ENCODE results near the gene UVRAG.

Gene UVRAG

GRCh38 chr11:75814677-75815344, at the start of gene UVRAG:
Gene UVRAG, plus strand, starts transcription at chr11:75815210. Its CDS starts 198 bp downstream, at chr11:75815408.
- peak; percentile 95 to 97 for DNase-seq (ENCODE audit: low read depth in 2 of 2)

- DNase-seq (ENCODE audit: low read depth in 2 of 2) = no peak
Measured at GRCh38 chr11:75766443-75767227, 48.4 kb upstream of the UVRAG start.

- DNase-seq (ENCODE audit: low read depth in 2 of 2) = no peak
Measured at GRCh38 chr11:75767228-75767572, 47.8 kb upstream of the UVRAG start.

DNA sequence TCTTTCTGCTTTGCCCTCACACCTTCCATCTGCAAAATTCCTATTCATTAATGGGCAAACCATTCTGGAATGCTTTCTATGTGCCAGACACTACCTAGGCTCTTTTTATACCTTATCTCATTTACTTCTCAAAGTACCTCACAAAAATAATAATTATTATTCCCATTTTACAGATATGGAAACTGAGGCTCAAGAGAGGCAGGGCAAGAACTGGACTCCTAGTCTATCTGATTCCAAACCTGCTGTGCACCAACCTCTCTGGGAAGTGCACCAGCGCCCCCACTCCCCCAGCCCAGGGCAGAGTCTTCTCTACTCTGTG, 47.3 kb upstream of the UVRAG start:
- no peak for DNase-seq (ENCODE audit: low read depth in 2 of 2)

- peak; percentile 42 to 47 for DNase-seq (ENCODE audit: low read depth in 2 of 2)
Measured at GRCh38 chr11:75768112-75768908, 46.7 kb upstream of the UVRAG start, which contains the start of gene DGAT2. Gene DGAT2, plus strand, starts transcription at chr11:75768778. Its CDS starts 214 bp downstream, at chr11:75768992.

DNA sequence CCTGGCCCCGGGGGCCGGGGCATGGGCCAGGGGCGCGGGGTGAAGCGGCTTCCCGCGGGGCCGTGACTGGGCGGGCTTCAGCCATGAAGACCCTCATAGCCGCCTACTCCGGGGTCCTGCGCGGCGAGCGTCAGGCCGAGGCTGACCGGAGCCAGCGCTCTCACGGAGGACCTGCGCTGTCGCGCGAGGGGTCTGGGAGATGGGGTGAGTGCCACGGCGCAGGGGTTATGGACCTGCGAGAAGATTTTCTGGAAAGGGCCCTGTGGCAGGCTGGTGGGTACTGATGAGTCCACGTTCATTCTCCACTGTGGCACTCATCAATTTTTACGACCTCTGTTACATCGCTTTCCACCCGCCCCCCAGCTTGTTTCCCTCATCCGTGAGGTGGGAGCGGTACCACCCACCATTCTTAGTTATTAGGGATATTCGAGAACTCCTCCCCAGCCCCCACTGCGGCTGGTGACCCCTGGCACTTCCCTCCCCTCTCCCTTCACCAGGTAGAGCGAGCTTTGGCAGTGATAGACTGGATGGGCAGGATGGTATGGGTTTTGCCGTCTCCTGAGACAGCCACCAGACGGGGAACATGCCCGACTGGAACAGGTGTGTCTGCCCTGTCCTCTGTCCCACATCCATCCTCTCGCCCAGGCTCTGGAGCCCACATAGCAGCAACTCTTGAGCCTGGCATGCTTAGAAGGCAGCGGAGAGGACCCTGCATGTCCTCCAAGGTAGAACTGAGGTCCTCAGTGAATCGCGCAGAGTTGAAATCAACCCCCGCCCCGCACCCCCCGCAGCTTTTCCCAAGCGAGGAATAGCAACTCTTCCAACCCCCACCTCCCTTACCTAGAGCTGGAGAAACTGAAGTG, 45.9 kb upstream of the UVRAG start:
- DNase-seq (ENCODE audit: low read depth in 2 of 2) = no peak

DNA sequence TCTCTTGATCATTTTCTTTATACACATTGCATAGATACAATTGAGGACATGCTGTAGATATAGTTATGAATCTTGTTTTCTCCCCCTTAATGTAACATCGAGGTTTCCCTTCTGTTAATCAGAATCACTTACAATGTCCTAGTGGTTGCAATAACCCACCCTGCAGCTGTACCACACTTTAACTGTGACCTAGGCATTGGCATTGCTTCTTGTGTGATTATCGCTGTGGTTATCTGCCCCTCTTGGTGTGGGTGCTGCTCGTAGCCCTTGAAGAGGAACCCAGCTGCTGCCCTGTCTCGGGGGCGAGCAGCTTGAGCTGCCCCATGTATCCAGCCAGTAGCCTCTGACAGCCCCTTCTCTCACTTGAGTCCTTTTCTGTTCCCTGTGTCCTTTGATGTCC, 44.9 kb upstream of the UVRAG start:
- DNase-seq (ENCODE audit: low read depth in 2 of 2) = no peak

DNA sequence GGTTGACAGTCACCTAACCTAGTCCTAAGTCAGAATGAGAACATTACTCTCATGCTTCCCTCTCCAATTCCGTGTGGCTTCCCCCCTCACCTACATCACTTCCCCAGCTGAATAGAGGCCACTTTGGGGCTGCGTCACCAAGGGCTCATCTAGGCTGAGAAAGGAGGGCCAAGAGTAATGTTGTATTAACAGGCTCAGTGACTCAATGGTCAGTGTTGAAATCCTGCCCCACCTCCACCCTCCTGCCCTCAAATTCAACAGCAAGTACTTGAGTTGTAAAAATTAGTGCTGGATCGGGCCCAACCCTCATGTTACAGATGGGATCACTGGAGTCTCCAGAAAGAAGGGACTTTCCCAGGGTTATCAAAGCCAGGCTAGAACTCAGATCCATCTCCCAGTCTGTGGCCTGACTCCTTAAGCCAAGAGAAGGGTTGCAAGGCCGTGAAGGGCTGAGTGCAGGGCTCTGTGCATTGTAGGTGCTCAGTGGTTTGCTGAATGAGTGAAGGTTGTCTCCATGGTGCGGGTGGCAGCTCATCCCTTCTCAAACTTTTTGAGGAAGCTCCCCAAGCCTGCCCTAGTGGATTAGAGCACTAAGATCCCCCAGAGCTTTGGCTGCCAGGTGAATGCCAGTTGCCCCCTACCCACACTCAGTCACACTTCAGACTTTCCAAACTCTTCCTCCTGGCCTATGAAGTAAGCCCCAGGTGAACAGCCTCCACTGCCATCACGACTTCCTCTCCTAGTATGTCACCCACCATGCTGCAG, 43.2 kb upstream of the UVRAG start:
- no peak for DNase-seq (ENCODE audit: low read depth in 2 of 2)

GRCh38 chr11:75773595-75774353, 41.2 kb upstream of the UVRAG start:
- no peak for DNase-seq (ENCODE audit: low read depth in 2 of 2)

- no peak for DNase-seq (ENCODE audit: low read depth in 2 of 2)
Measured at GRCh38 chr11:75775056-75775455, 40.0 kb upstream of the UVRAG start.

DNA sequence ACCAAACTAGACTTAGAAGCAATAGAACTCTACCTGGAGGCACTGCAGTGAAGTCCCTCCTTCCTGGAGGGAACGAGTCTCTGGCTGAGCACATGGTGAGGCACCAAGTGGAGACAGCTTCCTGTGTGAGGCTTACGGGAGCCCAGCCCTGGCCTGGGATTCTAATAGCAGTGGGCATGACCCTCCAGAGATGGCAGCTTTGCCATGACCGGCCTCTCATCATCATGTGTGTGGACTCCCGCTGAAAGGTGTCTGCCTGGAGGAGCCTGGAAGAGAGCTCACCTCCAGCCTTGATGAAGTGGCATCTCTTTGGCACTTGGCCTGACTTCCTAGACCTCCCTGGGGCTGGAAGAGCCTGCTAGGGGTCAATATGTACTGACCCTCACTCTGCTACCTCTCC, 38.5 kb upstream of the UVRAG start:
- DNase-seq (ENCODE audit: low read depth in 2 of 2) = no peak

DNA sequence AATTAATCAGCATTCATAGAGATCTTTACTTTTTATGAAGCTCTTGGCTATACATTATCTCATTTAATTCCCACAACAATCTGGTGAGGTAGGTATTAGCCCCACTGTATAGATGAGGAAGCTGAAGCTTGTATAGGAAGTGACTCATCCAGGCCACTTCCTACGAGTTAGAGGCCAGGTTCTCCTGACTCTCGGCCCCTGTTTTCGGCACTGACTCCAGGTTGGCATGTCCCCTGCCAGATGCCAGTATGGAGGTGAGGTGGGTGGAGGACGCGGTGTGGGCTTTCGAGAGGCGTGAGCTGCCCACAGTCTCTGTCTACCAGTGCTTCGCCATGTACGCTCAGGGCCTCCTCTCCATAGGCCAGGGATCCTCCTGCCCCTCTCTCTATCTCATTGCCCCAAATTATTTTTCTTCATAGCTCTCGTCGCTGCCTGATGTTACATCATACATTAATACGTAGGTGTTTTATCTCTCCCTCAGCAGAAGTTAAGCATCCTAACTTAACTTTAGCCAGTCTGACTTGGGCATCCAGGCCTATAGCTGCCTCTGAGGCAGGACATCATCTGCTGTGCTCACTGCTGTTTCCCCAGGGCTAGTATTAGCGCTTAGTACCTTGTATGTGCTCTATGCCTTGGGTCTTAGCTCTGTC, 37.4 kb upstream of the UVRAG start:
- DNase-seq (ENCODE audit: low read depth in 2 of 2) = no peak

DNA sequence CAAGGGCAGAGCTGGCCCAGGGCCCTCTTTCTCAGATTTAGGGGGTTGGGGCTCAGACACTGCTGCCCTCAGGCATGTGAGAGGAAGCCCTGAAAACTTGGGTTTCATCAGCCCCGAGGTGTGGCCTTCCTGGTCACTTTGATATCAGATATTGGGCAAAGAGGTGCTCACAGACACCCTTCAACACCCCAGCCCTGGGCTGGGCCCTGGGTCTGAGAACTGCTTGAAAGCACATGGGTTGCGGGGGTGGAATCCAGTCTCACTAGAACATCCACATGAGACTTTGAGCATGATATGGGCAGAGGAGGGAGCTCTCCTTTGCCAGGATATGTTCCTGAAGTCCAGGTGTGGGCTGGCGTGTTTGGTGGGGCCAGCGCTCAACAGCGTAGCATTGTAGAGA, 36.0 kb upstream of the UVRAG start:
- no peak for DNase-seq (ENCODE audit: low read depth in 2 of 2)

DNA sequence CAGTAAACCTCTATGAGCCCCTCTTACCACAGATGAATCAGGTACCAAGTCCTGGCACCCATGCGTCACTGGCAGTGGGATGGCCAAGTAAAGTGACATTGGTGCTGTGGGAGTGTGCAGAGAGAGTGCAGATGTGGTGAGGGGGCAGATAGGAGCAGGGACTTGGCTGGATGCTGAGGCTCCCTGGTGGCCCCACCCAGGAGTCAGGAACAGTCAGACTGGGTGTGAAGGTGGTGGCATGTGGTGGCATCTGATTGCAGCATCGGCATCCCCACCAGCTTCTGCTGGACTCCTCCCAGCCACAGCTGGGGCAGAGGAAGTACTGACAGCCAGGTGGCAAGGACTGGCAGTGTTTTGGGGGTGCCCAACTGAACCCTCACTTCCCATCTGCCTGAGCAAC, 35.0 kb upstream of the UVRAG start:
- no peak for DNase-seq (ENCODE audit: low read depth in 2 of 2)

GRCh38 chr11:75780888-75781287, 34.1 kb upstream of the UVRAG start:
- DNase-seq (ENCODE audit: low read depth in 2 of 2) = no peak

DNA sequence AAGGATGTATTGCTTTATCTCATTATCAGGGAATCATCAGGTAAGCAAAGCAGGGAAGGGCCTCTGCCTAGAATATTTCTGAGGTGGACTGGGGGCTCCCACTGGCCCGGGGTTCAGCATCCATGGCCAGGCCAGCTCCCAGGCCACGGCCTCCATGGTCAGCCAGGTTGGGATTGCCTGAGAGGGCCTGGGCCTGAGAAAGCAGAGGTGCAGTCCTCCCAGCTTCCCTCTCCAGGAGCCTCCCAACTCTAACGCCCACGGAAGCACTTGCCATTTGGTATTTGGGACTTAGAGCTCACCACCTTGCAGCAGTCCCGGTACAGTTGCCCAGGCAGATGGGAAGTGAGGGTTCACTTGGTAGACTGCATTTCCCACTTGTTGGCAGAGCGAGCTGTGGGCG, 33.7 kb upstream of the UVRAG start:
- no peak for DNase-seq (ENCODE audit: low read depth in 2 of 2)

DNA sequence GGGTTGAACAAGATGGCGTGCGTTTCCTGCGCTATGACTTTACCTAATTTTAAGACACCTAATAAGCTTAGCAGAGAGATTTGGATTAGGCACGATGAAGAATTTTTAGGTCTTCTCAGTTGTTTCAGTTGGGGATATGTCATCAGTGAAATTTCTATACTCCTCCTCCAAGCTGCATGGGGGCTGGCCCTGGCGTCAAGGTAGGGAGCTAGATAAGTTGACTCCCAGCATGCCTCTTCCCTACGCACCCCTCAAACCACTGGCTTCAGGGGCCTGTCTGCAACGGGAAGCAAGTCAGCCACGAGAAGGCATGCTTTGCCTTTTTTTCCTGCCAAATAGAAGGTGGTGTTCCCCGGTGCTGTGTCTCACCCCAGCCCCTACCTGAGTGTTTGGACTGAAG, 33.2 kb upstream of the UVRAG start:
- no peak for DNase-seq (ENCODE audit: low read depth in 2 of 2)

DNA sequence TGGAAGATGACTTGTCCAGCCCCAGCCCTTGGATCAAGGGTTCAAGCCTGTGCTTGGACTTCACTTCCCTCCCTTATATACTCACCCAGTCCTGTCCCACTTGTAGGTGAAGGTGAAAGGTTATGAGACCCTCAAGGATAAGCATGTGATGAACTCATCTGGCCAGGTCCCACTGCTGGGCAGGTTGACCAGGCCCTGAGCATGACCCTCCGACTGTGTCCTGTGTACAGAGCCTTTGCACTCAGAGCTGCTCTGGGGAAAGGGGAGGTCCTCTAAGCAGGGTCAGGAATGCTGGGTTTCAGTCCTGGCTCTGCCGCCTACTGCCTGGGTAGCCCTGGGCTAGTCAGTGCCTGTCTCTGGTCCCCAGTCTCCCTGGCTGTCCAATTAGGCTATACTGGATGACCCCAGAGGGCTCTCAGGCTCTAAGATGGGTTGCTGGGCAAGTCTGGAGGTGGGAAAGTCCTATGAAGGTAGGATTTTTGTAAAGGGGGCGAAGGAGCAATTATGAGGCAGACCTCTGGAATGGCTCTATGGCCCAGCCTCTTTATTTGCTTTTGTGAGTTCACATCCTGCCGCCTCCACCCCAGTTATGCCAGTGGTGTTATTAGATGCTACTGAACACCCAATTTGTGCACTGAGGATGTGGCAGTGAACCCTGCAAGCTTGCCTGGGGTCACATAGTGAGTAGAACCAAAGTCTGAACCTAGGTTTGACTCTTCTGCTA, 32.3 kb upstream of the UVRAG start:
- no peak for DNase-seq (ENCODE audit: low read depth in 2 of 2)

DNA sequence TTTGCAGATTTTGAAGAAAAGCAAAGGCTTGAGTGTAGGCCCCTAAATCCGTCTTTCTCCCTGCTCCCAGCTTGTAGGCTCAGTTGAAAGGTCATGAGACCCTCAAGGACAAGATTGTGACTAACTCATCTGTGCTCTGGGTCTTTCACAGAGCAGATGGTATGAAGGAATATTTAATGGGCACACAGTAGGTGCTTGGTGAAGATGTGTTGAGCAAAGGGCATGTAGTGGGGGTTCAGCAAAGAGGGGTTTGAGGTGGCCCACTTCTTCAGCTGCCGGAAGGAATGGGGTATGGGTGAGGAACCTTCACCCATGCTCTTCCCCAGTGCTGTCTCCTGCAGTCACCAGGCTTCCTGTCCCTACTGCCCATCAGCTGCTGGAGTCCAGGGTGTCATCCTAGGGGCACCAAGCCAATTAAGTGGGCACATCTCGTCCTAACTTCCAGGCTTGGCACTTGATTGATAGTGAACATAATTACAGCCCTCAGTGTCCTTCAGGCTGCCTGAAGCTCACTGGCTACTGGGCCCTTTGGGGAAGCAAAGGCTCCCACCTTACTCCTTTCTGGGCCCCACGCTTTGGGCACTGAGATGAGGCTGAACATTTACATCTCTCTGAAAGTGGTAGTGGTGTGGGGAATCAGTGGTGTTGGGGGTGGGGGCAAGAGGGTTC, 31.5 kb upstream of the UVRAG start:
- DNase-seq (ENCODE audit: low read depth in 2 of 2) = no peak
